Thyroid gland (tissue), 4 donors: Measurements from ENCODE around the gene RTBDN.

Source experiments
- CTCF ChIP-seq, 6 experiments: fragments of 200-600 bp in 3 of 6; fragments of 450-650 bp in 3 of 6; sonication (generic) in 3 of 6; IDR thresholded peaks; one replicate each; pipeline ENCODE4 v1.5.1; 2016 to 2019; ENCODE audit warnings: antibody characterized with exemption in 6 of 6, mild to moderate bottlenecking in 2 of 6, inconsistent platforms in 1 of 6, moderate library complexity in 1 of 6
- POLR2A ChIP-seq, 2 donors: fragments of 450-650 bp; IDR thresholded peaks; one replicate each; pipeline ENCODE4 v1.6.1; 2017; ENCODE audit warnings: antibody characterized with exemption in 2 of 2, mild to moderate bottlenecking in 2 of 2, moderate library complexity in 1 of 2

DNA sequence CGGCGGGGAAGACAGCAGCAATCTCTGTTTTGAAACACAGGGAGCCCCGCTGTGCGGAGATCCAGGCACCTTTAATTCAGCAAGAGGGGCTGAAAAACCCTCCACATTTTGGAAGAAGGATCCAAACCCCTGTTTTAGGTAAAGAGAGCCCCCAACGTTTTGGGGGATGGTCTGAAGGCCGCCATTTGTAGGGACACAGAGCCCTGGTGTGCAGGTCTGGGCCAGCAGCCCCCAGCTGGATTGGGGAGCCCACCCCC is 55.5 kb downstream of the RTBDN start:
- TF ChIP-seq CTCF (IDR thresholded peaks at IDR 0.05), result no peak
- no peak for TF ChIP-seq POLR2A (IDR thresholded peaks at IDR 0.05)
